Endothelial cell of umbilical vein (primary cell): Measurements from ENCODE around the gene TMED7.

ENCODE experiments used
- EZH2 ChIP-seq: IDR thresholded peaks from 2 replicates; pipeline ENCODE4 v1.6.1; 2012; ENCODE audit warnings: borderline replicate concordance, low read depth, mild to moderate bottlenecking, moderate library complexity, low read length, inconsistent platforms; ENCODE audit not compliant: severe bottlenecking
- POLR2A ChIP-seq: IDR thresholded peaks from 2 replicates; pipeline ENCODE4 v1.6.1; 2012; ENCODE audit warnings: low read depth, mild to moderate bottlenecking, control low read depth, low read length
- TF ChIP-seq, protein P1 (sequence below): IDR thresholded peaks from 2 replicates; pipeline ENCODE4 v1.6.1; 2011; ENCODE audit not compliant: insufficient read depth, insufficient read length

- TF ChIP-seq, protein P1, sequence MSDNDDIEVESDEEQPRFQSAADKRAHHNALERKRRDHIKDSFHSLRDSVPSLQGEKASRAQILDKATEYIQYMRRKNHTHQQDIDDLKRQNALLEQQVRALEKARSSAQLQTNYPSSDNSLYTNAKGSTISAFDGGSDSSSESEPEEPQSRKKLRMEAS: no peak
- TF ChIP-seq EZH2 (no peak), POLR2A (no peak)
These were observed 39.2 kb downstream of the TMED7 start for GRCh38 chr5:115586525-115587146.
